Measurements from ENCODE around the gene ACSL1. TPM values are rescaled to one million over a fixed set of nuclear protein-coding genes. Genes with fewer than 3 reads are reported as not detected.

ACSL1 gene
- total RNA-seq, 2 experiments from 2014 or later = 24.3 to 32.9 TPM

DNA sequence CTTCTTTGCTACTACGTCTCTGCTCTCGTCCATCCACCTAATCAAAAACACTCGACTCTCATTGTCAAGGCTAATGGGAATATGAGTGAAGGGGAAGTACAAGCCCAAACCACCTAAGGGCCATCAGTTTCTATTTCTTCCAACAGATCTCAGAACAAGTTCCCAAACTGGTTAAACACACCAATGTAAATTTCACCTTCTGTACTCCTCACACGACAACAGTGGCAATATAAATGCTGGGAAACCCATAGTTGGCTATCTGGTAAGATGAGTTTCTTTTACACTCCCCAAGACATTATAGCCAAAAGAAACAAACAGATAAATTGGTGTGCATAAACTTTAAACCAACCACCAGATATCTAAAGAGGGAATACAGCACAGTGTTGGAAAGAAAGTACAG is 21.9 kb downstream of the ACSL1 start:
- intact Hi-C loops (cut with micrococcal nuclease; ENCODE audit: unreplicated experiment) = no loop called here
- Histone ChIP-seq H3K36me3 (ENCODE audit: insufficient read depth, low read length) (peaks cover 3% of the 10 kb centered on the region; the same call in 1 of the 2 replicates), H3K9me2 (ENCODE audit: insufficient read depth, low read length) (no peaks in the 10 kb centered on the region), H3K4me2 (ENCODE audit: low read length) (no peak overlapping the region), H3K27ac (ENCODE audit: low read depth, low read length, poor library complexity, severe bottlenecking) (no peak overlapping the region), H4K20me1 (ENCODE audit: insufficient read depth, low read length) (0 out of 2 replicates have a peak, but pooled peaks cover 4% of the 10 kb centered on the region), H2AFZ (ENCODE audit: low read length) (no peak overlapping the region), H3K9me3 (ENCODE audit: low read length) (no peaks in the 10 kb centered on the region), H3K79me2 (ENCODE audit: insufficient read depth, low read depth, low read length) (peaks cover 32% of the 10 kb centered on the region; the same call in 1 of the 2 replicates), H3K4me1 (ENCODE audit: insufficient read depth, low read length, poor library complexity, severe bottlenecking) (peaks cover 15% of the 10 kb centered on the region), H3K4me3 (ENCODE audit: low read depth, low read length, poor library complexity, severe bottlenecking) (no peak overlapping the region)
- BruUV-seq (replicated peaks) = no TSS peak
- DNase-seq (ENCODE audit: low spot score) = no peak
- CTCF ChIA-PET (ENCODE audit: unreplicated experiment) = no interaction called here
- POLR2A ChIA-PET = interaction anchor here (0.7 kb wide), 1 partner anchor 981 kb away, joined by 6 read pairs; no protein-coding TSS in a partner anchor
- TF ChIP-seq EZH2phosphoT487 (IDR thresholded peaks at IDR 0.05; ENCODE audit: borderline replicate concordance, low read depth, low read length) (no peak), CTCF (conservative IDR thresholded peaks at IDR 0.05; ENCODE audit: low read length) (no peak)

DNA sequence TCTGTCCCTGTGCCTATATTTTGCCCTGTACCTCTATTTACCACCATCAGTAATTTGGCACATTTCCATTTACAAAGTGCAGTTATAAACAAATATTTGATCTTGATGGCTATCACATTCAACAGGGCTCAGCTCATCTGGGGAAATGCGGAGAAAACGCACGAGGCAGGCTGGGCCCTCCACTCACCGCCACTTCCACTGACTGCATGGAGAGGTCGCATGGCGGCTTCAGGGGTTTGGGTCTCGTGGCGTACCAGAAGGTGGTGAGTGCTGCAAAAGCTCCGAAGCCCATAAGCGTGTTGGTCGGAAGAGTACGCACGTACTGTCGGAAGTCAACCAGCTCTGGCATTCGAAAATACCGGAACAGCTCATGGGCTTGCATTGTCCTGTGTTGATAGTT is 22.6 kb downstream of the ACSL1 start:
- H2AFZ ChIP-seq (ENCODE audit: low read length) = no peak overlapping the region
- intact Hi-C loops (cut with micrococcal nuclease; ENCODE audit: unreplicated experiment) = no loop called here
- no peak overlapping the region for H3K4me2 ChIP-seq (ENCODE audit: low read length)
- no TSS peak for BruUV-seq (replicated peaks)
- no peak overlapping the region for H3K4me3 ChIP-seq (ENCODE audit: low read depth, low read length, poor library complexity, severe bottlenecking)
- POLR2A ChIA-PET = interaction anchor here (0.5 to 0.6 kb wide), 2 partner anchors 53 to 1325 kb away, joined by 3 to 6 read pairs; no protein-coding TSS in a partner anchor
- H4K20me1 ChIP-seq (ENCODE audit: insufficient read depth, low read length) = 0 out of 2 replicates have a peak, but pooled peaks cover 4% of the 10 kb centered on the region
- H3K4me1 ChIP-seq (ENCODE audit: insufficient read depth, low read length, poor library complexity, severe bottlenecking) = peaks cover 15% of the 10 kb centered on the region
- peaks cover 32% of the 10 kb centered on the region; the same call in 1 of the 2 replicates for H3K79me2 ChIP-seq (ENCODE audit: insufficient read depth, low read depth, low read length)
- no peaks in the 10 kb centered on the region for H3K9me2 ChIP-seq (ENCODE audit: insufficient read depth, low read length)
- H3K27ac ChIP-seq (ENCODE audit: low read depth, low read length, poor library complexity, severe bottlenecking) = no peak overlapping the region
- DNase-seq (ENCODE audit: low spot score) = no peak
- CTCF ChIA-PET (ENCODE audit: unreplicated experiment) = no interaction called here
- TF ChIP-seq CTCF (conservative IDR thresholded peaks at IDR 0.05; ENCODE audit: low read length) (no peak), EZH2phosphoT487 (IDR thresholded peaks at IDR 0.05; ENCODE audit: borderline replicate concordance, low read depth, low read length) (no peak)
- no peaks in the 10 kb centered on the region for H3K9me3 ChIP-seq (ENCODE audit: low read length)
- peaks cover 3% of the 10 kb centered on the region; the same call in 1 of the 2 replicates for H3K36me3 ChIP-seq (ENCODE audit: insufficient read depth, low read length)

- Histone ChIP-seq H3K79me2 (ENCODE audit: insufficient read depth, low read depth, low read length) (peaks cover 32% of the 10 kb centered on the region; the same call in 1 of the 2 replicates), H3K9me3 (ENCODE audit: low read length) (no peaks in the 10 kb centered on the region), H3K36me3 (ENCODE audit: insufficient read depth, low read length) (peaks cover 3% of the 10 kb centered on the region; the same call in 1 of the 2 replicates), H3K4me3 (ENCODE audit: low read depth, low read length, poor library complexity, severe bottlenecking) (no peak overlapping the region), H4K20me1 (ENCODE audit: insufficient read depth, low read length) (0 out of 2 replicates have a peak, but pooled peaks cover 4% of the 10 kb centered on the region), H2AFZ (ENCODE audit: low read length) (no peak overlapping the region), H3K4me1 (ENCODE audit: insufficient read depth, low read length, poor library complexity, severe bottlenecking) (peaks cover 15% of the 10 kb centered on the region), H3K4me2 (ENCODE audit: low read length) (no peak overlapping the region), H3K9me2 (ENCODE audit: insufficient read depth, low read length) (no peaks in the 10 kb centered on the region), H3K27ac (ENCODE audit: low read depth, low read length, poor library complexity, severe bottlenecking) (no peak overlapping the region)
- intact Hi-C loops (cut with micrococcal nuclease; ENCODE audit: unreplicated experiment) = no loop called here
- no peak for TF ChIP-seq EZH2phosphoT487 (IDR thresholded peaks at IDR 0.05; ENCODE audit: borderline replicate concordance, low read depth, low read length)
- no peak for TF ChIP-seq CTCF (conservative IDR thresholded peaks at IDR 0.05; ENCODE audit: low read length)
- BruUV-seq (replicated peaks) = no TSS peak
- DNase-seq (ENCODE audit: low spot score) = no peak
- CTCF ChIA-PET (ENCODE audit: unreplicated experiment) = no interaction called here
- POLR2A ChIA-PET = interaction anchor here (0.6 kb wide), 1 partner anchor 1324 kb away, joined by 6 read pairs; no protein-coding TSS in a partner anchor
Measured at GRCh38 chr4:184802697-184803015, 23.1 kb downstream of the ACSL1 start.

Measured in OCI-LY7 (cell line).